ENCODE results near the gene KCNJ16. TPM values are rescaled to one million over a fixed set of nuclear protein-coding genes. Genes with fewer than 3 reads are reported as not detected.
A peak's percentile ranks its signal among the peaks of the same experiment; 100 is the strongest.

The KCNJ16 gene
- total RNA-seq, 4 donors from 2014 or later, result 296 to 403 (median 324) TPM

- Histone ChIP-seq H3K27me3 (no peaks in the 10 kb centered on the region), H3K27ac (peak overlapping the region in 2 of 3 donors; percentile 50 to 69), H3K36me3 (no peaks in the 10 kb centered on the region), H3K4me1 (peaks cover 0 to 14% of the 10 kb centered on the region in 2 donors), H3K4me3 (replicated peaks in 1 of 3) (peak overlapping the region in 1 of 3 donors; percentile 9), H3K9me3 (no peaks in the 10 kb centered on the region)
- TF ChIP-seq CTCF (IDR thresholded peaks at IDR 0.05), result no peak
- TF ChIP-seq POLR2A (IDR thresholded peaks at IDR 0.05), result no peak
- intact Hi-C loops (cut with DNase I), result no loop called here
- 58 to 68% methylated on average over 13 of the region's 13 CpGs for WGBS, 2 donors
- DNase-seq, result no peak
Observed at GRCh38 chr17:70053241-70054234, 21.5 kb upstream of the KCNJ16 start.

GRCh38 chr17:70055000-70055399 is 20.0 kb upstream of the KCNJ16 start:
- TF ChIP-seq POLR2A (IDR thresholded peaks at IDR 0.05) (peak in 1 of 2 donors; percentile 3), CTCF (IDR thresholded peaks at IDR 0.05) (no peak)
- H3K36me3 ChIP-seq, result no peaks in the 10 kb centered on the region
- no peak for DNase-seq
- no peak overlapping the region for H3K4me3 ChIP-seq (replicated peaks in 1 of 3)
- no peaks in the 10 kb centered on the region for H3K9me3 ChIP-seq
- H3K27me3 ChIP-seq, result no peaks in the 10 kb centered on the region
- peak overlapping the region in 1 of 3 donors; percentile 69 for H3K27ac ChIP-seq
- peaks cover 2 to 19% of the 10 kb centered on the region in 2 donors for H3K4me1 ChIP-seq
- WGBS, 2 donors, result 34 to 59% methylated on average over 4 of the region's 4 CpGs
- intact Hi-C loops (cut with DNase I), result no loop called here

GRCh38 chr17:70059071-70059470 is 16.0 kb upstream of the KCNJ16 start:
- no peak overlapping the region for H3K4me3 ChIP-seq (replicated peaks in 1 of 3)
- DNase-seq, result no peak
- H3K9me3 ChIP-seq, result no peaks in the 10 kb centered on the region
- intact Hi-C loops (cut with DNase I), result no loop called here
- H3K4me1 ChIP-seq, result peaks cover 2 to 11% of the 10 kb centered on the region in 2 donors
- H3K36me3 ChIP-seq, result no peaks in the 10 kb centered on the region
- no peaks in the 10 kb centered on the region for H3K27me3 ChIP-seq
- peak overlapping the region in 1 of 3 donors; percentile 27 for H3K27ac ChIP-seq
- WGBS, 2 donors, result 61 to 62% methylated on average over 4 of the region's 4 CpGs
- TF ChIP-seq POLR2A (IDR thresholded peaks at IDR 0.05) (no peak), CTCF (IDR thresholded peaks at IDR 0.05) (no peak)

- no peak for TF ChIP-seq CTCF (IDR thresholded peaks at IDR 0.05)
- TF ChIP-seq POLR2A (IDR thresholded peaks at IDR 0.05), result no peak
- no peaks in the 10 kb centered on the region for H3K27me3 ChIP-seq
- no peaks in the 10 kb centered on the region for H3K36me3 ChIP-seq
- intact Hi-C loops (cut with DNase I), result no loop called here
- peak overlapping the region in 2 of 3 donors; percentile 22 to 27 for H3K27ac ChIP-seq
- 83 to 89% methylated on average over 4 of the region's 4 CpGs for WGBS, 2 donors
- no peak overlapping the region for H3K4me3 ChIP-seq (replicated peaks in 1 of 3)
- peaks cover 2 to 11% of the 10 kb centered on the region in 2 donors for H3K4me1 ChIP-seq
- no peak for DNase-seq
- no peaks in the 10 kb centered on the region for H3K9me3 ChIP-seq
Observed at GRCh38 chr17:70059649-70060048, 15.4 kb upstream of the KCNJ16 start.

- 15 to 16% methylated on average over 2 of the region's 2 CpGs for WGBS, 2 donors
- H3K36me3 ChIP-seq, result no peaks in the 10 kb centered on the region
- H3K4me1 ChIP-seq, result peaks cover 2 to 11% of the 10 kb centered on the region in 2 donors
- intact Hi-C loops (cut with DNase I), result no loop called here
- no peak for TF ChIP-seq POLR2A (IDR thresholded peaks at IDR 0.05)
- no peak for TF ChIP-seq CTCF (IDR thresholded peaks at IDR 0.05)
- H3K4me3 ChIP-seq (replicated peaks in 1 of 3), result no peak overlapping the region
- DNase-seq, result peak; percentile 40 to 69
- H3K27me3 ChIP-seq, result no peaks in the 10 kb centered on the region
- H3K9me3 ChIP-seq, result no peaks in the 10 kb centered on the region
- H3K27ac ChIP-seq, result peak overlapping the region in 1 of 3 donors; percentile 27
Observed at GRCh38 chr17:70060415-70060814, 14.6 kb upstream of the KCNJ16 start.
